Measurements from ENCODE around the gene GOLGA6L6.
"Not testable (repeated sequence)": the region's sequence is repeated elsewhere in the genome, so short reads cannot be mapped to it uniquely, and the experiment has no call there.

Gene GOLGA6L6

DNA sequence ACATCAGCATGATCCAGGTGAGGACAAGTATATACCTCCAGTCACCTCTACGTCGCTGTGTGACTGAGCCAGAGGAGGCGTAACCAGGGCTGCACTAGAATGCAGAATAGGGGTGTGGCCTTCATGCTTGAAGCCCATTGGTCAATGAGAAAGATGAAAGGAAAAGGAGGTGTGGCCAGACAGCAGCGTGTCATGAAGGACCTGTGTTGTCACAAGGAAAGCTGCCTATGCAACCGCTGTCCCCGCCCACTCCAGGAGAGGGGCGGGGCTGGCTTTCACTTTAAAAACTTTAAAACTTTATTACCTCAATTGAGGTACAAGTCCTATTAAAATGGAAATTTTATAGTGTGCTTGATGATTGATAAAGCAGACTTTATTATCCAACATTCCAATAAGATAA lies at the start of gene GOLGA6L6:
Gene GOLGA6L6, minus strand, starts transcription at position 101 of the 400 bp plus-strand sequence. Its CDS starts 91 bp downstream, at position 10.
- DNase-seq: not testable (repeated sequence)

DNA sequence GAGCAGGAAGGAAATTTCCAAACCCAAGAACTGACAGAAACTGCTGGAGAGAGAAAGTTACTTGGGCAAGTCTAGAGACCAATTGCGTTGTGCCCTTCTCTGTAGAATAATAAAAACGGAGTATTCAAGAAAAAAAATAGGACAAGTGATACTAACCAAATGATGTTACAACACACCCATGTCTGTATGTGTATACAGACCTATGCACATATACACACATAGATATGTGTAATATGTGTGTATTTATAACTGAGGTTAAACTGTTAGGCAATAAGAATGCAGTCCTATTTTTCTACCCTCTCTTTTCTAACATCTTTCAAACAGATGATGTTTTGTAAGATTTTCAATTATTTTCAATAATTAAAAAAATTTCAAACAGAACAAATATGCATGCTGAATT lies 48.5 kb upstream of the GOLGA6L6 start:
- DNase-seq: not testable (repeated sequence)

DNA sequence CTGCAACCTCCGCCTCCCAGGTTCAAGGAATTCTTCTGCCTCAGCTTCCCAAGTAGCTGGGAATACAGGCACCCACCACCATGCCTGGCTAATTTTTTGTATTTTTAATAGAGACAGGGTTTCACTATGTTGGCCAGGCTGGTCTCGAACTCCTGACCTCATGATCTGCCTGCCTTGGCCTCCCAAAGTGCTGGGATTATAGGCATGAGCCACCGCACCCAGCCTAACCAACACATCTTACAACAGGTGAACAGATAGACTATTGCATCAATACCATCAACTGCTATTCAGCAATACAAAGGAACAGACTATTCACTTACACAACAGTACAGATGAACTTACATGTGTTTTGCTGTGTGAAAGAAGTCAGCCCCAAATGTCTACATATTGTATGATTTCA lies 45.2 kb upstream of the GOLGA6L6 start:
- DNase-seq: not testable (repeated sequence)

- DNase-seq: not testable (repeated sequence)
Observed at GRCh38 chr15:20582726-20583115, 41.1 kb upstream of the GOLGA6L6 start.

DNA sequence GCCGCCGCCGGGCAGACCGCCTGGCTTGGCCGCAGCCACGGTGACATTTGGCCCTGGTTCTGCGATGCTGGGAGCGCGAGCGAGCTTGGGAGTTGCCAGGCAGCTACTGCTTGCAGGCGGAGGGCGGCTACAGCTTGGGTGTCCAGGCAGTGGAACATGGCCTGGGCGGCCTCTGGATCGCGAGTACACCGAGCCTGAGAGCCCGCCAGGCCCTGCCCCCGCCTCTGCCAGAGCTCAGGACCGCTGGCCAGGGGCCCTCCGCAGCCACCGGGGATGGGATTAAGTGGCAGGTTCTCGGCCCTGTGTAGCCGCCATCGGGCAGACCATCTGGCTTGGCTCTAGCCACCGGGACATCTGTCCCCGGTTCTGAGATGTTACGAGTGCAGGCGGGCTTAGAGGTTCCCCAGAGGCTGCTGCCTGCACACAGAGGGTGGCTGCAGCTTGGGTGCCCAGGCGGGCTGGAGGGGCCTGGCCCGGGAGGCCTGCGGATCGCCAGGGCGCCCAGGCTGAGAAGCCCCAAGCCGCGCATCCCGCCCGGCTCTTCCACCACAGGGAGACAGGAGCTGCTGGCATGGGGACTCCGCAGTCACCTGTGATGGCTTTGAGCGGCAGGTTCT lies 40.6 kb upstream of the GOLGA6L6 start:
- not testable (repeated sequence) for DNase-seq

GRCh38 chr15:20581261-20582108 lies 39.9 kb upstream of the GOLGA6L6 start:
- DNase-seq: not testable (repeated sequence)

- DNase-seq: not testable (repeated sequence)
Observed at GRCh38 chr15:20579662-20580061, 38.1 kb upstream of the GOLGA6L6 start.

- not testable (repeated sequence) for DNase-seq
Observed at GRCh38 chr15:20551289-20551688, 9.7 kb upstream of the GOLGA6L6 start.

DNA sequence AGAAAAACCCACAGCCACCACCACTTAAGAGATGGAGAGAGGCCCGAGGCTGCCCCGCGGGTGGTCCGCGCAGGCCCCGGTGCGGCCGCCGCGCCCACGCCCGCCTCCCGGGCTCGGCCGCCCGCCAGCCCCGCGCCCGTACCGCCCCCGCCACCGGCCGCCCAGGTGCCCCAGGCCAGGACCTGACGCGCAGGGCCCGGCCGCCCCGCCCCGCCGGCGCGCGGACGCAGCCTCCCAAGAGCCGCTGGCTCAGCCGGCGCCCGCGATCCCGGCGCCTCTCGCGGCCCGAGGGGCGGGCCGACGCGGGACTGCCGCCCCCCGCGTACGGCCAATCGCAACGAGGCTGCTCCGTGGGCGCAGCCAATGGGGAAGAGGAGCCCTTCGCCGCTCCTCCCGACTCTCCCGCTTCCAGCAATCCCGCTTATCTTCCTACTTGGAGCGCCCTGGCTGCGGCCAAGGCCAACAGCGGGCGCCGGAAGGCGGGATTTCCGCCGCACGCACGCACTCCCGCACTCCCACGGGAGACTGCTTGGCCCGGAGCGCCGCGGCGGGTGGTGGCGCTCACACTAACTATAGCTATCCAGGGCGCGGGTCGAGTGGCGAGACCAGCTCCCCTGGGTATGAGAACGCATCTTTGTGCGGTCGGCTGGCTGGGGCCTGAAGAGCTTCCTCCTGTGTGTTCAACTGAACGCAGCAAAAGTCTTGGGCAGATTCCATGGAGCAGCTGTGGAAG lies 35.5 kb downstream of the GOLGA6L6 start:
- DNase-seq: not testable (repeated sequence)

- not testable (repeated sequence) for DNase-seq
Observed at GRCh38 chr15:20502839-20503238, 38.8 kb downstream of the GOLGA6L6 start.

DNA sequence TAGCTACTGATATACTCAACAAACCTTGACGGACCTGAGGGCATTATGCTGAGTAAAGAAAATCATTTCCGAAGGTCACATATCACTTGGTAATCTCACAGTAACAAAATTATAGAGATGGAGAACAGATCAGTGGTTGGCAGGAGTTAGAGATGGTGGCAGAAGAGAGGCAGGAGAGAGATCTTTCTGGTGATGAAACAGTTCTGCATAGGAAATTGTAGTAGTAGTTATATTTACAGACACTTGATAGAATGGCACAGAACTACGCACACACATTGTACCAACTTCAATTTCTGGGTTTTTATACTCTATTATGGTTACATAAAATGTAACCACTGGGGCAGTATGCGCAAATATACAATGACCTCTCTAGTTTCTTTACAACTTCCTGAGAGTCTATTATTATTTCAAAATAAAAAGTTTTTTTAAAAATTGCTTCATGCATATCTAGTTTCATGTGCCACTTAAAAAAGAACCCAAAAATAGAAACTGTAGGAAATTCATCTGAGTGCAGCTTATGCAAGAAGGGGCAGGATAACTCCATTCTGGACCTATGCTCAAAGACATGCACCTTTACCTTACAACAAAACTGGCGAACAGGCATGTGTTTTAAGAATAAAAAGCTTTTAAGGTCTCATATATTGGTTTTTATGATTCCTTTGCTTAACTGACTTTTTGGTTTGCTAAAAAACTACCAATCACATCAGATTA lies 39.9 kb downstream of the GOLGA6L6 start:
- not testable (repeated sequence) for DNase-seq

- not testable (repeated sequence) for DNase-seq
Observed at GRCh38 chr15:20497781-20498180, 43.8 kb downstream of the GOLGA6L6 start.

DNA sequence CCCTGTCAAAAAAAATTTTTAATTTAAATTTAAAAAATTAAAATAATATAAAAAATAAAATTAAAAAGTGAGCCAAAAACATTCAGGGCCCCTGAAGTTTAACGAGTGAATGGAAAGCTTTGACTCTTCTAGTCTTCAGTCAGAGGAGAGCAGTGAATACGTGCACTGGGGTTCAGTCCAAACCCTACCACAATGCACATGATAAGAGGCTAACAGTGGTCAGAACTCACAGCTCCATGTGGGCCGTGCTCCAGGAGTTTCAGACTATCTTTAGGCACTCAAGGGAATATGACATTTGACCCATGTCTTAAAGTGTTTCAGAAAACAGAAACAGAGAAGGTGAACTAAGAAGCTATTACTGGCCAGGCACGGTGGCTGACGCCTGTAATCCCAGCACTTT lies 48.6 kb downstream of the GOLGA6L6 start:
- DNase-seq: not testable (repeated sequence)

GRCh38 chr15:20492598-20492997 lies 49.0 kb downstream of the GOLGA6L6 start:
- not testable (repeated sequence) for DNase-seq

- not testable (repeated sequence) for DNase-seq
Observed at GRCh38 chr15:20489320-20489719, 52.3 kb downstream of the GOLGA6L6 start.

All from activated CD4-positive, alpha-beta T cell treated with anti-CD3 and anti-CD28 coated beads, Interleukin-2, amount 50 U/mL, for 1 hour (primary cell).